Erythroblast (primary cell): ENCODE measurements around the gene SNCAIP.

Experiments used
- GATA1 ChIP-seq: IDR thresholded peaks from 2 replicates; pipeline ENCODE4 v1.6.1; 2011; ENCODE audit warnings: low read depth, mild to moderate bottlenecking, control low read depth, low read length, moderate library complexity
- POLR2A ChIP-seq: IDR thresholded peaks from 2 replicates; pipeline ENCODE4 v1.6.1; 2011; ENCODE audit warnings: mild to moderate bottlenecking, low read length

GRCh38 chr5:122408592-122409224 is 96.7 kb downstream of the SNCAIP start:
- TF ChIP-seq POLR2A, result no peak
- no peak for TF ChIP-seq GATA1
